Measurements from ENCODE around the gene COL3A1. TPM values are rescaled to one million over a fixed set of nuclear protein-coding genes. Genes with fewer than 3 reads are reported as not detected.
A peak's percentile ranks its signal among the peaks of the same experiment; 100 is the strongest.

COL3A1 gene
- total and polyA plus RNA-seq, 2 of the 13 experiments (the other 11 are each of a cell fraction or from before 2014, with no cell fraction given) = 0.04 TPM; not detected in 1

DNA sequence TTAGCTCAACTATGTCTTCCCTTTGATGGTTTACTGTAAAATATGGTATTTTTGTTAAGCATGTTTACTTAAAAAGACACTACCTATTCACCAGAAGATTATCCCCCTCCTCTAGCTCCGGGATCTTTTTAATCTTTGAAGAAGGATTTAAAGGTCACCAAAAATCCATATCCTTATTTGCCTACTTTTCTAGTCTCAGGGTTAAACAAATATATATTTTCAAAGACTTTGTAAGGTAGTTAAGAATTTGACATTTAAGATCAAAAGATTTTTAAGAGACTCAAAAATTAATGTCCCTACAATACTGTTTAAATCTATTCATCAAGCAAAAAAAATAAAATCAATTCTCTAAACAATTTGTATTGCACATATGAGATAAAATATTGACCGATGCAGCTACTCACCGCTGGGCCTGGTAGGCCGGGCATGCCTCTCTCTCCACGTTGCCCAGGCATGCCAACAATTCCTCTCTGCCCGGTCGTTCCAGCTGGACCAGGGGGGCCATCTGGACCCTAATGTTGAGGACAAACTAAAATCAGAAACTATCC, 76.1 kb downstream of the COL3A1 start (continued):
- TF ChIP-seq, protein P1, sequence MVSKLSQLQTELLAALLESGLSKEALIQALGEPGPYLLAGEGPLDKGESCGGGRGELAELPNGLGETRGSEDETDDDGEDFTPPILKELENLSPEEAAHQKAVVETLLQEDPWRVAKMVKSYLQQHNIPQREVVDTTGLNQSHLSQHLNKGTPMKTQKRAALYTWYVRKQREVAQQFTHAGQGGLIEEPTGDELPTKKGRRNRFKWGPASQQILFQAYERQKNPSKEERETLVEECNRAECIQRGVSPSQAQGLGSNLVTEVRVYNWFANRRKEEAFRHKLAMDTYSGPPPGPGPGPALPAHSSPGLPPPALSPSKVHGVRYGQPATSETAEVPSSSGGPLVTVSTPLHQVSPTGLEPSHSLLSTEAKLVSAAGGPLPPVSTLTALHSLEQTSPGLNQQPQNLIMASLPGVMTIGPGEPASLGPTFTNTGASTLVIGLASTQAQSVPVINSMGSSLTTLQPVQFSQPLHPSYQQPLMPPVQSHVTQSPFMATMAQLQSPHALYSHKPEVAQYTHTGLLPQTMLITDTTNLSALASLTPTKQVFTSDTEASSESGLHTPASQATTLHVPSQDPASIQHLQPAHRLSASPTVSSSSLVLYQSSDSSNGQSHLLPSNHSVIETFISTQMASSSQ (IDR thresholded peaks at IDR 0.05; ENCODE audit: low read depth) = peak; percentile 83
- TF ChIP-seq, protein P1 (CRISPR knock-in tag; IDR thresholded peaks at IDR 0.05; ENCODE audit: borderline replicate concordance) = peak; percentile 79; the same call in 1 of the 2 replicates
- TF ChIP-seq, protein P2, sequence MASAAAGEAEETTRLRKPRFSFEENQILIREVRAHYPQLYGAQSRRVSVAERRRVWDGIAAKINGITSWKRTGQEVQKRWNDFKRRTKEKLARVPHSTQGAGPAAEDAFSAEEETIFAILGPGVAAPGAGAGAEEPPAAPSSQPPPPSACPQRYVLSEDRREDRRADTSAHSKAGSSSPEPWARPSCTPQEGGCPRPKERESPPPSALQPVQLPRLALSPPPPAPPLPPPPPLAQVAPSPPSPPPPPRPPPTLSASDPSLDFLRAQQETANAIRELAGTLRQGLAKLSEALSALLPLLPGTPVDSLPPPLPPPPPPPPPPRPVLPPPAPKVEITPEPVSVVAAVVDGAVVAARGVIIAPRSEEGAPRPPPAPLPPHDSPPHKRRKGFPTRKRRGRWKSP (CRISPR knock-in tag; IDR thresholded peaks at IDR 0.05) = peak; percentile 43; the same call in 1 of the 2 replicates
- no peak for TF ChIP-seq ZNF562 (CRISPR knock-in tag; IDR thresholded peaks at IDR 0.05; ENCODE audit: borderline replicate concordance)
- TF ChIP-seq MBD4 (IDR thresholded peaks at IDR 0.05; ENCODE audit: borderline replicate concordance, low read length) = peak; percentile 100
- TF ChIP-seq ZNF569 (CRISPR knock-in tag; IDR thresholded peaks at IDR 0.05; ENCODE audit: borderline replicate concordance) = no peak
- TF ChIP-seq ZXDC (CRISPR knock-in tag; IDR thresholded peaks at IDR 0.05) = no peak
- no peak for TF ChIP-seq HOXA5 (CRISPR knock-in tag; IDR thresholded peaks at IDR 0.05)
- no peak for TF ChIP-seq ZNF121 (CRISPR knock-in tag; IDR thresholded peaks at IDR 0.05)
- TF ChIP-seq ASH2L (IDR thresholded peaks at IDR 0.05; ENCODE audit: insufficient read length, low read depth, low read length) = peak; percentile 96
- TF ChIP-seq AHDC1 (CRISPR knock-in tag; IDR thresholded peaks at IDR 0.05; ENCODE audit: borderline replicate concordance) = peak; percentile 96; the same call in 1 of the 2 replicates
- peak; percentile 96 for TF ChIP-seq NKX3-1 (CRISPR knock-in tag; IDR thresholded peaks at IDR 0.05)
- TF ChIP-seq ZNF768 (CRISPR knock-in tag; IDR thresholded peaks at IDR 0.05) = no peak
- TF ChIP-seq MEIS2 (CRISPR knock-in tag; IDR thresholded peaks at IDR 0.05) = 0 out of 2 replicates have a peak, but pooled peaks have one; percentile 42
- peak; percentile 99 for TF ChIP-seq TCF7 (IDR thresholded peaks at IDR 0.05; ENCODE audit: low read depth)
- no peak for TF ChIP-seq KLF15 (CRISPR knock-in tag; IDR thresholded peaks at IDR 0.05; ENCODE audit: borderline replicate concordance)
